ENCODE data around the gene SCLY. TPM values are rescaled to one million over a fixed set of nuclear protein-coding genes. Genes with fewer than 3 reads are reported as not detected.

Gene SCLY
- total and polyA plus RNA-seq, 7 experiments from 2014 or later: 12.2 to 47.3 (median 24.4) TPM

DNA sequence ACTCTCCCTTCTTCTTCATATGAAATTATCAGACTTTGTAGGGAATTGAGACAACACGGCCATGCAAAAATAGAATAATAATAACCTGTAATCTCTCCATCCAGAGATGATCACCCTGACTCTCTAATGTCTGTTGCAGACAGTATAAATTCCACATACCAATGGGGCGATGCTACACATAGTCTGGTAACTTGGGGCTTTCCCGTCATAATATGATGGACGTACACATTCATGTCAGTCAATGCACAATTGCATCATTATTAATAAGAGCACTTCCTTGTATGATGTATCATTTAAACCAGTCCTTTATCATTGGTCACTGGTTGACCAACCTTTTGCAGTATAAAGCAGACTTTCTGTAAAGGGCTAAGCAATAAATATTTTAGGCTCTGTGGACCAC is 39.5 kb upstream of the SCLY start:
- Mint-ChIP-seq H3K4me3 (no peak overlapping the region), H3K27ac (no peak overlapping the region), H3K9me3 (no peaks in the 10 kb centered on the region), H3K4me1 (peaks cover 0 to 28% (median 18%) of the 10 kb centered on the region in 7 donors), H3K36me3 (peaks cover 8 to 64% (median 20%) of the 10 kb centered on the region in 5 donors), H3K27me3 (no peaks in the 10 kb centered on the region)
- Histone ChIP-seq H3K27me3 (ENCODE audit: control insufficient read depth in 2 of 2, insufficient read depth in 2 of 2, low read length in 2 of 2) (no peaks in the 10 kb centered on the region), H3K27ac (ENCODE audit: low read depth, low read length) (no peak overlapping the region), H3K9me3 (ENCODE audit: control insufficient read depth in 2 of 3, low read length in 3 of 3) (no peaks in the 10 kb centered on the region), H3K36me3 (ENCODE audit: control insufficient read depth in 2 of 3, insufficient read depth in 3 of 3, low read length in 3 of 3) (peaks cover 0 to 56% (median 0%) of the 10 kb centered on the region in 3 experiments), H3K4me1 (ENCODE audit: control insufficient read depth in 2 of 2, insufficient read depth in 2 of 2, low read length in 2 of 2) (no peaks in the 10 kb centered on the region), H3K4me3 (ENCODE audit: low read length) (no peak overlapping the region)
- ChIA-PET POLR2A (no interaction called here), CTCF (no interaction called here)
- DNase-seq (no peak), ATAC-seq (no peak)
- intact Hi-C loops (cut with micrococcal nuclease): no loop called here

DNA sequence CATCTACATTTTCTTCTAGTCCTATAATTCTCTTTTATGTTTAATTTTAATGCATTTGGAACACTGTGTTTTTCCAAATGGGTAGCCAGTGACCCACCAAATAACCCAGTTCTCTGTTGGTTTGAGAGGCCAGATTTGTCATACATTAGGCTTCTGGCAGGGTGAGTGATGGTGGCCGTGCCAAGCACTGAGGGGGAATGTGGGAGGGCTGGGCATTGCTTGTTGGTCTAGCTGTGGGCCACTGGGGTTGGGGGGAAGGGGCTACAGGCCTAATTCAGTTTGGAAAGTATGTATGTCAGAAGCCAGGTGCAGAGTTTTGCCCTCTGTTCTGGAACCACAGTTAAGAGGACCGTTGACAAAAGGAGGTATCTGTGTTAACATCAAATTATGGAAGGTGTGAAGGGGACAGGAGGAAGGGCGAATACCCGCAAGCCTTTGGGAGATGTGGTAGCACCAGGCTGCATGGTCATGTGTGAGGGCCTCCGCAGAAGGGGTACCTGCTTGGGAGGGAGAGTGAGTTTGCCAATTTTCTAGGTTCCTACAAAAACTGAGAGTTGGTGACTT is 38.1 kb upstream of the SCLY start:
- ChIA-PET POLR2A (no interaction called here), CTCF (no interaction called here)
- no peaks in the 10 kb centered on the region for H3K9me3 Mint-ChIP-seq
- no peak overlapping the region for H3K27ac Mint-ChIP-seq
- peaks cover 4 to 66% (median 16%) of the 10 kb centered on the region in 5 donors for H3K36me3 Mint-ChIP-seq
- peaks cover 0 to 28% (median 11%) of the 10 kb centered on the region in 7 donors for H3K4me1 Mint-ChIP-seq
- Histone ChIP-seq H3K27me3 (ENCODE audit: control insufficient read depth in 2 of 2, insufficient read depth in 2 of 2, low read length in 2 of 2) (no peaks in the 10 kb centered on the region), H3K9me3 (ENCODE audit: control insufficient read depth in 2 of 3, low read length in 3 of 3) (no peaks in the 10 kb centered on the region), H3K36me3 (ENCODE audit: control insufficient read depth in 2 of 3, insufficient read depth in 3 of 3, low read length in 3 of 3) (peaks cover 0 to 59% (median 0%) of the 10 kb centered on the region in 3 experiments), H3K4me1 (ENCODE audit: control insufficient read depth in 2 of 2, insufficient read depth in 2 of 2, low read length in 2 of 2) (no peaks in the 10 kb centered on the region), H3K4me3 (ENCODE audit: low read length) (no peak overlapping the region), H3K27ac (ENCODE audit: low read depth, low read length) (no peak overlapping the region)
- intact Hi-C loops (cut with micrococcal nuclease): no loop called here
- no peak for ATAC-seq
- H3K4me3 Mint-ChIP-seq: no peak overlapping the region
- no peak for DNase-seq
- H3K27me3 Mint-ChIP-seq: no peaks in the 10 kb centered on the region

DNA sequence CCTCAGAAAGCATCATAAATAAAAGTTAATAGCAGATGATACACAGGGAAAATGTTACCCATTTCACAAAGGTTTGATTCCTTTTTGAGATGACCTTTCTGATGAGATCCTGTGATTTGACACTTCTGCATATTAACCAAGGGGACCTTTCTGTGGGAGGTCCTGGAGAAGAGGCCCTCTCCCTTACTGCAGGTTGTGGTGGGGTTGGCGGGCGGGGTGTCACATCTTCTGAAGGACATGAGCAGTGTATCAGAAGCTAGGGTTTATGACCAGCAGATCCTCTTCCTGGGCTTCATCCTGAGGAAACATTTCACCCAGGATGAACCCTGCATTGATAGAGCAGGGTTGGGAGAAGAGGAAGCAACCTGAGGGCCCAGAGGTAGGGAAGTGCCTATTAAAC is 37.2 kb upstream of the SCLY start:
- H3K36me3 ChIP-seq (ENCODE audit: control insufficient read depth in 2 of 3, insufficient read depth in 3 of 3, low read length in 3 of 3): peaks cover 0 to 61% (median 0%) of the 10 kb centered on the region in 3 experiments
- H3K4me3 Mint-ChIP-seq: no peak overlapping the region
- H3K4me3 ChIP-seq (ENCODE audit: low read length): no peak overlapping the region
- no peaks in the 10 kb centered on the region for H3K9me3 ChIP-seq (ENCODE audit: control insufficient read depth in 2 of 3, low read length in 3 of 3)
- peaks cover 4 to 64% (median 16%) of the 10 kb centered on the region in 5 donors for H3K36me3 Mint-ChIP-seq
- no peaks in the 10 kb centered on the region for H3K27me3 ChIP-seq (ENCODE audit: control insufficient read depth in 2 of 2, insufficient read depth in 2 of 2, low read length in 2 of 2)
- H3K27ac Mint-ChIP-seq: peak overlapping the region in 2 of 9 donors; percentile 17 to 33
- intact Hi-C loops (cut with micrococcal nuclease): no loop called here
- no peak for ATAC-seq
- no peak for DNase-seq
- H3K27me3 Mint-ChIP-seq: no peaks in the 10 kb centered on the region
- no peaks in the 10 kb centered on the region for H3K4me1 ChIP-seq (ENCODE audit: control insufficient read depth in 2 of 2, insufficient read depth in 2 of 2, low read length in 2 of 2)
- H3K9me3 Mint-ChIP-seq: no peaks in the 10 kb centered on the region
- no peak overlapping the region for H3K27ac ChIP-seq (ENCODE audit: low read depth, low read length)
- peaks cover 0 to 28% (median 11%) of the 10 kb centered on the region in 7 donors for H3K4me1 Mint-ChIP-seq
- ChIA-PET POLR2A (no interaction called here), CTCF (no interaction called here)

DNA sequence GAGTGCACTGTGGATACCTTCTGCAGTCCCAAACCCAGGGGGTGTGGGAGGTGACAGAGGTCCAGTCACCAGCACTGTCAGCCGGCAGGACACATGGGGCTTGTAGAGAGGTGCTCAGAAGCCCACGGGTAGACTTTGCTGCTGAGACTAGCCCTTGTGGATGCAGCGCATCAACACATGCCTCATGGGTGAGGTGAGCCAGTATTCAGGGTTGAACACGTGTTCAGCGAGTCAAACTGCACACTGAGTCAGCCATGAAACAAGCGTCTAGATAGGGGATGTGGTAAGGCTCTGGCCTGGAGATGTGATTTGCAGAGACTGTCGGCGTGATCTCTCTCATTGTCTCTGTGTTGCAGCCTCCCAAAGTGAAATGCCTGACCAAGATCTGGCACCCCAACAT is 35.8 kb upstream of the SCLY start:
- Histone ChIP-seq H3K4me1 (ENCODE audit: control insufficient read depth in 2 of 2, insufficient read depth in 2 of 2, low read length in 2 of 2) (no peaks in the 10 kb centered on the region), H3K4me3 (ENCODE audit: low read length) (no peak overlapping the region), H3K27me3 (ENCODE audit: control insufficient read depth in 2 of 2, insufficient read depth in 2 of 2, low read length in 2 of 2) (no peaks in the 10 kb centered on the region), H3K27ac (ENCODE audit: low read depth, low read length) (no peak overlapping the region), H3K9me3 (ENCODE audit: control insufficient read depth in 2 of 3, low read length in 3 of 3) (no peaks in the 10 kb centered on the region), H3K36me3 (ENCODE audit: control insufficient read depth in 2 of 3, insufficient read depth in 3 of 3, low read length in 3 of 3) (peaks cover 0 to 55% (median 0%) of the 10 kb centered on the region in 3 experiments)
- Mint-ChIP-seq H3K4me3 (peak overlapping the region in 1 of 10 donors; percentile 4), H3K36me3 (peaks cover 0 to 60% (median 12%) of the 10 kb centered on the region in 5 donors), H3K27me3 (no peaks in the 10 kb centered on the region), H3K4me1 (peaks cover 0 to 26% (median 11%) of the 10 kb centered on the region in 7 donors), H3K9me3 (no peaks in the 10 kb centered on the region), H3K27ac (peak overlapping the region in 4 of 9 donors; percentile 40 to 59 (median 45))
- ChIA-PET CTCF (no interaction called here), POLR2A (no interaction called here)
- peak in 1 of 9 donors; percentile 49 for DNase-seq
- peak; percentile 80 for ATAC-seq
- intact Hi-C loops (cut with micrococcal nuclease): no loop called here

DNA sequence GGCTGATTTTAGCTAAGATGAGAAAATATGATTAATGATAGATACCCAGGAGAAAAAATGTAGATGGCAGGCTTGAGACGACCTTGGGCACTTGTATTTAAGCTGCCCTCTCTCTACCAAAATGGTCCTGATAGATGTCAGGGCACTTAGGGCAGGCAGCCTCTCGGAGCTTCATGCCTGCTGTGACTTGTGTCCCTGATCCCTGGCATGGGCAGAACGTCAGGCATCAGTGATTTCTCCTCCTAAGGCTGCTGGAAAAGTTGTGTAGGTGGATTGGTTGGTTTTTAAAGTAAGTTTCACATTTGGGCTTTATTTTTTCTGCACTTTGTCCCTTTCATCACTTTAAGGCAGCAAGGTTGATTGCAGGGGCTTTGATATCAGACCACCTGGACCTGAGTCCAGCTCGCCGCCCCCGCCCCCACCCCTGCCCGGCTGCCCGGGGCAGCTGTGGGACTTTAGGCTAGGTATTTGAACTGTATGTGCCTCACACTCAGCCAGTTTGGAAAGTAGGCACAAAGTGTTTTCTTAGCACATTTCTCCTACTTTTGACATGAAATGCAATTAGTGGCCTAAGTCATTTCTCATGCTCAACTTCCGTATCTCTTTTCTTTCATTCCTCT is 35.0 kb upstream of the SCLY start:
- Histone ChIP-seq H3K9me3 (ENCODE audit: control insufficient read depth in 2 of 3, low read length in 3 of 3) (no peaks in the 10 kb centered on the region), H3K36me3 (ENCODE audit: control insufficient read depth in 2 of 3, insufficient read depth in 3 of 3, low read length in 3 of 3) (peaks cover 0 to 58% (median 8%) of the 10 kb centered on the region in 3 experiments), H3K4me1 (ENCODE audit: control insufficient read depth in 2 of 2, insufficient read depth in 2 of 2, low read length in 2 of 2) (no peaks in the 10 kb centered on the region), H3K27ac (ENCODE audit: low read depth, low read length) (no peak overlapping the region), H3K4me3 (ENCODE audit: low read length) (no peak overlapping the region), H3K27me3 (ENCODE audit: control insufficient read depth in 2 of 2, insufficient read depth in 2 of 2, low read length in 2 of 2) (no peaks in the 10 kb centered on the region)
- ATAC-seq (no peak), DNase-seq (no peak)
- Mint-ChIP-seq H3K4me1 (peaks cover 0 to 25% (median 11%) of the 10 kb centered on the region in 7 donors), H3K27me3 (no peaks in the 10 kb centered on the region), H3K27ac (peak overlapping the region in 2 of 9 donors; percentile 6 to 49), H3K9me3 (no peaks in the 10 kb centered on the region), H3K4me3 (no peak overlapping the region), H3K36me3 (peaks cover 4 to 62% (median 18%) of the 10 kb centered on the region in 5 donors)
- ChIA-PET POLR2A (no interaction called here), CTCF (no interaction called here)
- intact Hi-C loops (cut with micrococcal nuclease): no loop called here

DNA sequence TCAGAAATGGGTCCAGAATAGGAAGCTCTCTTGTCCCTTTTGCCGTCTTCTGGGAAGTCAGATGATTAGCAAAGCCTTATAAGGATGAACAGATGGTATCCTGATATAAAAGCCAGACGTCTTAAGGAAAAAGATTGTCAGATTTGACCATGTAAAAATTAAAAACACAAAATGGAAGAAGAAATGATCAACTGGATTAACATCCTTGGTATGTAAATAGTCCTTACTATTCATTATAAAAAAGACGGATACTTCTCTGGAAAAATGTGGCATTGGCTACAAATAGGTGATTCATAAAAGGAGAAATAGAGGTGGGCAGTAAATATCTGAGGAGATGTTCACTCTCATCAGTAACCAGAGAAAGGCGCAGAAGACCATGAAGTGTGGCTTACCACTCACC is 33.7 kb upstream of the SCLY start:
- ChIA-PET POLR2A (no interaction called here), CTCF (no interaction called here)
- Histone ChIP-seq H3K36me3 (ENCODE audit: control insufficient read depth in 2 of 3, insufficient read depth in 3 of 3, low read length in 3 of 3) (peaks cover 0 to 57% (median 11%) of the 10 kb centered on the region in 3 experiments), H3K27me3 (ENCODE audit: control insufficient read depth in 2 of 2, insufficient read depth in 2 of 2, low read length in 2 of 2) (no peaks in the 10 kb centered on the region), H3K4me3 (ENCODE audit: low read length) (no peak overlapping the region), H3K9me3 (ENCODE audit: control insufficient read depth in 2 of 3, low read length in 3 of 3) (no peaks in the 10 kb centered on the region), H3K4me1 (ENCODE audit: control insufficient read depth in 2 of 2, insufficient read depth in 2 of 2, low read length in 2 of 2) (no peaks in the 10 kb centered on the region), H3K27ac (ENCODE audit: low read depth, low read length) (no peak overlapping the region)
- DNase-seq (no peak), ATAC-seq (no peak)
- Mint-ChIP-seq H3K27ac (peak overlapping the region in 1 of 9 donors; percentile 8), H3K27me3 (no peaks in the 10 kb centered on the region), H3K36me3 (peaks cover 4 to 60% (median 21%) of the 10 kb centered on the region in 5 donors), H3K4me3 (no peak overlapping the region), H3K9me3 (no peaks in the 10 kb centered on the region), H3K4me1 (peaks cover 0 to 30% (median 9%) of the 10 kb centered on the region in 7 donors)
- intact Hi-C loops (cut with micrococcal nuclease): no loop called here

All from naive thymus-derived CD4-positive, alpha-beta T cell (primary cell).